ENCODE measurements around the gene GANAB.

GANAB gene

GRCh38 chr11:62682518-62682917 lies 36.1 kb upstream of the GANAB start:
- TF ChIP-seq SNAI2 (CRISPR knock-in tag; IDR thresholded peaks at IDR 0.05) (no peak), GLIS3 (CRISPR knock-in tag; IDR thresholded peaks at IDR 0.05) (no peak), TCF4 (CRISPR knock-in tag; IDR thresholded peaks at IDR 0.05; ENCODE audit: borderline replicate concordance) (no peak), ESRRG (CRISPR knock-in tag; IDR thresholded peaks at IDR 0.05) (no peak), TOX (CRISPR knock-in tag; IDR thresholded peaks at IDR 0.05; ENCODE audit: borderline replicate concordance) (no peak), ZC3H10 (CRISPR knock-in tag; IDR thresholded peaks at IDR 0.05) (no peak), PPARA (CRISPR knock-in tag; IDR thresholded peaks at IDR 0.05; ENCODE audit: borderline replicate concordance) (no peak), ZNF70 (CRISPR knock-in tag; IDR thresholded peaks at IDR 0.05) (no peak), ARNTL (CRISPR knock-in tag; IDR thresholded peaks at IDR 0.05; ENCODE audit: borderline replicate concordance, low read depth) (no peak), RARB (CRISPR knock-in tag; IDR thresholded peaks at IDR 0.05) (no peak), BACH2 (CRISPR knock-in tag; IDR thresholded peaks at IDR 0.05; ENCODE audit: borderline replicate concordance) (no peak), CSRNP3 (CRISPR knock-in tag; IDR thresholded peaks at IDR 0.05) (no peak), ZNF8 (CRISPR knock-in tag; IDR thresholded peaks at IDR 0.05) (no peak)
- TF ChIP-seq, protein P1, sequence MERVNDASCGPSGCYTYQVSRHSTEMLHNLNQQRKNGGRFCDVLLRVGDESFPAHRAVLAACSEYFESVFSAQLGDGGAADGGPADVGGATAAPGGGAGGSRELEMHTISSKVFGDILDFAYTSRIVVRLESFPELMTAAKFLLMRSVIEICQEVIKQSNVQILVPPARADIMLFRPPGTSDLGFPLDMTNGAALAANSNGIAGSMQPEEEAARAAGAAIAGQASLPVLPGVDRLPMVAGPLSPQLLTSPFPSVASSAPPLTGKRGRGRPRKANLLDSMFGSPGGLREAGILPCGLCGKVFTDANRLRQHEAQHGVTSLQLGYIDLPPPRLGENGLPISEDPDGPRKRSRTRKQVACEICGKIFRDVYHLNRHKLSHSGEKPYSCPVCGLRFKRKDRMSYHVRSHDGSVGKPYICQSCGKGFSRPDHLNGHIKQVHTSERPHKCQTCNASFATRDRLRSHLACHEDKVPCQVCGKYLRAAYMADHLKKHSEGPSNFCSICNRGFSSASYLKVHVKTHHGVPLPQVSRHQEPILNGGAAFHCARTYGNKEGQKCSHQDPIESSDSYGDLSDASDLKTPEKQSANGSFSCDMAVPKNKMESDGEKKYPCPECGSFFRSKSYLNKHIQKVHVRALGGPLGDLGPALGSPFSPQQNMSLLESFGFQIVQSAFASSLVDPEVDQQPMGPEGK (CRISPR knock-in tag; IDR thresholded peaks at IDR 0.05; ENCODE audit: borderline replicate concordance): no peak
- TF ChIP-seq, protein P2, sequence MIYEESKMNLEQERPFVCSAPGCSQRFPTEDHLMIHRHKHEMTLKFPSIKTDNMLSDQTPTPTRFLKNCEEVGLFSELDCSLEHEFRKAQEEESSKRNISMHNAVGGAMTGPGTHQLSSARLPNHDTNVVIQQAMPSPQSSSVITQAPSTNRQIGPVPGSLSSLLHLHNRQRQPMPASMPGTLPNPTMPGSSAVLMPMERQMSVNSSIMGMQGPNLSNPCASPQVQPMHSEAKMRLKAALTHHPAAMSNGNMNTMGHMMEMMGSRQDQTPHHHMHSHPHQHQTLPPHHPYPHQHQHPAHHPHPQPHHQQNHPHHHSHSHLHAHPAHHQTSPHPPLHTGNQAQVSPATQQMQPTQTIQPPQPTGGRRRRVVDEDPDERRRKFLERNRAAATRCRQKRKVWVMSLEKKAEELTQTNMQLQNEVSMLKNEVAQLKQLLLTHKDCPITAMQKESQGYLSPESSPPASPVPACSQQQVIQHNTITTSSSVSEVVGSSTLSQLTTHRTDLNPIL (CRISPR knock-in tag; IDR thresholded peaks at IDR 0.05; ENCODE audit: low read depth): no peak
- TF ChIP-seq, protein P3, sequence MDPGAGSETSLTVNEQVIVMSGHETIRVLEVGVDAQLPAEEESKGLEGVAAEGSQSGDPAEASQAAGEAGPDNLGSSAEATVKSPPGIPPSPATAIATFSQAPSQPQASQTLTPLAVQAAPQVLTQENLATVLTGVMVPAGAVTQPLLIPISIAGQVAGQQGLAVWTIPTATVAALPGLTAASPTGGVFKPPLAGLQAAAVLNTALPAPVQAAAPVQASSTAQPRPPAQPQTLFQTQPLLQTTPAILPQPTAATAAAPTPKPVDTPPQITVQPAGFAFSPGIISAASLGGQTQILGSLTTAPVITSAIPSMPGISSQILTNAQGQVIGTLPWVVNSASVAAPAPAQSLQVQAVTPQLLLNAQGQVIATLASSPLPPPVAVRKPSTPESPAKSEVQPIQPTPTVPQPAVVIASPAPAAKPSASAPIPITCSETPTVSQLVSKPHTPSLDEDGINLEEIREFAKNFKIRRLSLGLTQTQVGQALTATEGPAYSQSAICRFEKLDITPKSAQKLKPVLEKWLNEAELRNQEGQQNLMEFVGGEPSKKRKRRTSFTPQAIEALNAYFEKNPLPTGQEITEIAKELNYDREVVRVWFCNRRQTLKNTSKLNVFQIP (CRISPR knock-in tag; IDR thresholded peaks at IDR 0.05; ENCODE audit: borderline replicate concordance, low read depth): no peak
- TF ChIP-seq, protein P4, sequence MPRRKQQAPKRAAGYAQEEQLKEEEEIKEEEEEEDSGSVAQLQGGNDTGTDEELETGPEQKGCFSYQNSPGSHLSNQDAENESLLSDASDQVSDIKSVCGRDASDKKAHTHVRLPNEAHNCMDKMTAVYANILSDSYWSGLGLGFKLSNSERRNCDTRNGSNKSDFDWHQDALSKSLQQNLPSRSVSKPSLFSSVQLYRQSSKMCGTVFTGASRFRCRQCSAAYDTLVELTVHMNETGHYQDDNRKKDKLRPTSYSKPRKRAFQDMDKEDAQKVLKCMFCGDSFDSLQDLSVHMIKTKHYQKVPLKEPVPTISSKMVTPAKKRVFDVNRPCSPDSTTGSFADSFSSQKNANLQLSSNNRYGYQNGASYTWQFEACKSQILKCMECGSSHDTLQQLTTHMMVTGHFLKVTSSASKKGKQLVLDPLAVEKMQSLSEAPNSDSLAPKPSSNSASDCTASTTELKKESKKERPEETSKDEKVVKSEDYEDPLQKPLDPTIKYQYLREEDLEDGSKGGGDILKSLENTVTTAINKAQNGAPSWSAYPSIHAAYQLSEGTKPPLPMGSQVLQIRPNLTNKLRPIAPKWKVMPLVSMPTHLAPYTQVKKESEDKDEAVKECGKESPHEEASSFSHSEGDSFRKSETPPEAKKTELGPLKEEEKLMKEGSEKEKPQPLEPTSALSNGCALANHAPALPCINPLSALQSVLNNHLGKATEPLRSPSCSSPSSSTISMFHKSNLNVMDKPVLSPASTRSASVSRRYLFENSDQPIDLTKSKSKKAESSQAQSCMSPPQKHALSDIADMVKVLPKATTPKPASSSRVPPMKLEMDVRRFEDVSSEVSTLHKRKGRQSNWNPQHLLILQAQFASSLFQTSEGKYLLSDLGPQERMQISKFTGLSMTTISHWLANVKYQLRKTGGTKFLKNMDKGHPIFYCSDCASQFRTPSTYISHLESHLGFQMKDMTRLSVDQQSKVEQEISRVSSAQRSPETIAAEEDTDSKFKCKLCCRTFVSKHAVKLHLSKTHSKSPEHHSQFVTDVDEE (CRISPR knock-in tag; IDR thresholded peaks at IDR 0.05): no peak
- ATAC-seq: no peak

- peak; percentile 96 for ATAC-seq
- TF ChIP-seq ARNTL (CRISPR knock-in tag; IDR thresholded peaks at IDR 0.05; ENCODE audit: borderline replicate concordance, low read depth) (no peak), CSRNP3 (CRISPR knock-in tag; IDR thresholded peaks at IDR 0.05) (no peak)
Measured at GRCh38 chr11:62680825-62681240, 34.4 kb upstream of the GANAB start.

- peak; percentile 86 for ATAC-seq
- TF ChIP-seq PPARA (CRISPR knock-in tag; IDR thresholded peaks at IDR 0.05; ENCODE audit: borderline replicate concordance) (no peak), ZNF8 (CRISPR knock-in tag; IDR thresholded peaks at IDR 0.05) (no peak), CSDC2 (CRISPR knock-in tag; IDR thresholded peaks at IDR 0.05) (no peak), ZFP3 (CRISPR knock-in tag; IDR thresholded peaks at IDR 0.05) (no peak), TOX (CRISPR knock-in tag; IDR thresholded peaks at IDR 0.05; ENCODE audit: borderline replicate concordance) (no peak), SNAI2 (CRISPR knock-in tag; IDR thresholded peaks at IDR 0.05) (no peak), ISL1 (CRISPR knock-in tag; IDR thresholded peaks at IDR 0.05) (no peak), ARNTL (CRISPR knock-in tag; IDR thresholded peaks at IDR 0.05; ENCODE audit: borderline replicate concordance, low read depth) (no peak), BACH2 (CRISPR knock-in tag; IDR thresholded peaks at IDR 0.05; ENCODE audit: borderline replicate concordance) (no peak), ZNF565 (CRISPR knock-in tag; conservative IDR thresholded peaks at IDR 0.05; ENCODE audit: low read depth) (no peak), ZFP30 (CRISPR knock-in tag; IDR thresholded peaks at IDR 0.05) (no peak), ZC3H10 (CRISPR knock-in tag; IDR thresholded peaks at IDR 0.05) (no peak)
- TF ChIP-seq, protein P3 (CRISPR knock-in tag; IDR thresholded peaks at IDR 0.05; ENCODE audit: borderline replicate concordance, low read depth): no peak
- TF ChIP-seq, protein P2 (CRISPR knock-in tag; IDR thresholded peaks at IDR 0.05; ENCODE audit: low read depth): no peak
Measured at GRCh38 chr11:62678770-62679696, 32.6 kb upstream of the GANAB start, which contains the start of gene UBXN1. Gene UBXN1 (minus strand): TSS chr11:62679073. CDS start chr11:62678923, 150 bp downstream.
